ENCODE results near the gene PRR7. TPM values are rescaled to one million over a fixed set of nuclear protein-coding genes. Genes with fewer than 3 reads are reported as not detected.

The PRR7 gene
- total and polyA plus RNA-seq, 2 experiments from 2014 or later = 7.6 to 9.7 TPM

- Histone ChIP-seq H3K79me2 (replicated peaks; ENCODE audit: insufficient read depth) (peaks cover 3% of the 10 kb centered on the region), H3K4me3 (no peak overlapping the region), H3K4me2 (no peak overlapping the region), H3K27ac (ENCODE audit: low read depth) (no peak overlapping the region), H3K9me2 (ENCODE audit: insufficient read depth) (no peaks in the 10 kb centered on the region), H3F3A (replicated peaks; ENCODE audit: low read depth) (peaks cover 4% of the 10 kb centered on the region; the same call in 1 of the 2 replicates), H2AFZ (no peak overlapping the region), H3K36me3 (ENCODE audit: insufficient read depth) (peaks cover 3% of the 10 kb centered on the region; the same call in 1 of the 2 replicates), H4K20me1 (replicated peaks; ENCODE audit: insufficient read depth) (peaks cover 4% of the 10 kb centered on the region), H3K4me1 (ENCODE audit: insufficient read depth) (peaks cover 1% of the 10 kb centered on the region; the same call in 1 of the 2 replicates), H3K27me3 (ENCODE audit: insufficient read depth) (no peaks in the 10 kb centered on the region)
- peaks cover 10% of the 10 kb centered on the region; the same call in 2 of the 3 replicates for H3K4me1 Mint-ChIP-seq
- no peak overlapping the region for H3K27ac Mint-ChIP-seq
- ATAC-seq (no peak), DNase-seq (ENCODE audit: low spot score) (no peak)
- H3K27me3 Mint-ChIP-seq (ENCODE audit: insufficient read depth, low read depth, poor library complexity) = peaks cover 12% of the 10 kb centered on the region
- no peak for TF ChIP-seq REST (IDR thresholded peaks at IDR 0.05; ENCODE audit: unreplicated experiment)
- TF ChIP-seq ZNF462 (CRISPR knock-in tag; IDR thresholded peaks at IDR 0.05) = no peak
- no peak for TF ChIP-seq ETS1 (IDR thresholded peaks at IDR 0.05)
- TF ChIP-seq NANOG (IDR thresholded peaks at IDR 0.05; ENCODE audit: borderline replicate concordance) = no peak
- TF ChIP-seq ZNF114 (CRISPR knock-in tag; IDR thresholded peaks at IDR 0.05) = no peak
- no peak for TF ChIP-seq POLR2AphosphoS5 (IDR thresholded peaks at IDR 0.05; ENCODE audit: low read depth)
- TF ChIP-seq EZH2 (IDR thresholded peaks at IDR 0.05; ENCODE audit: low read depth, unreplicated experiment) = no peak
- TF ChIP-seq CREB1 (CRISPR knock-in tag; IDR thresholded peaks at IDR 0.05; ENCODE audit: low read depth) = no peak
- TF ChIP-seq STAT1 (IDR thresholded peaks at IDR 0.05; ENCODE audit: unreplicated experiment) = no peak
- no peak for TF ChIP-seq CTCF (conservative IDR thresholded peaks at IDR 0.05; ENCODE audit: low read depth in 2 of 2)
- TF ChIP-seq EZH2phosphoT487 (IDR thresholded peaks at IDR 0.05; ENCODE audit: unreplicated experiment) = no peak
- TF ChIP-seq ZNF331 (CRISPR knock-in tag; IDR thresholded peaks at IDR 0.05; ENCODE audit: low read depth) = no peak
- H3K36me3 Mint-ChIP-seq (ENCODE audit: low read depth) = peaks cover 49% of the 10 kb centered on the region
- H3K4me3 Mint-ChIP-seq = no peak overlapping the region
- H3K9me3 Mint-ChIP-seq = peaks cover 4% of the 10 kb centered on the region; the same call in 1 of the 3 replicates
Observed at GRCh38 chr5:177433658-177434217, 12.9 kb upstream of the PRR7 start.

Measured in GM23338 (cell line).